ENCODE results near the gene LEF1. TPM values are rescaled to one million over a fixed set of nuclear protein-coding genes. Genes with fewer than 3 reads are reported as not detected.

Gene LEF1
- total RNA-seq, 2 donors from 2014 or later, result 22.4 to 26.8 TPM

- H3K27ac ChIP-seq, result no peak overlapping the region
Observed at GRCh38 chr4:108004646-108005045, 164.1 kb downstream of the LEF1 start.

DNA sequence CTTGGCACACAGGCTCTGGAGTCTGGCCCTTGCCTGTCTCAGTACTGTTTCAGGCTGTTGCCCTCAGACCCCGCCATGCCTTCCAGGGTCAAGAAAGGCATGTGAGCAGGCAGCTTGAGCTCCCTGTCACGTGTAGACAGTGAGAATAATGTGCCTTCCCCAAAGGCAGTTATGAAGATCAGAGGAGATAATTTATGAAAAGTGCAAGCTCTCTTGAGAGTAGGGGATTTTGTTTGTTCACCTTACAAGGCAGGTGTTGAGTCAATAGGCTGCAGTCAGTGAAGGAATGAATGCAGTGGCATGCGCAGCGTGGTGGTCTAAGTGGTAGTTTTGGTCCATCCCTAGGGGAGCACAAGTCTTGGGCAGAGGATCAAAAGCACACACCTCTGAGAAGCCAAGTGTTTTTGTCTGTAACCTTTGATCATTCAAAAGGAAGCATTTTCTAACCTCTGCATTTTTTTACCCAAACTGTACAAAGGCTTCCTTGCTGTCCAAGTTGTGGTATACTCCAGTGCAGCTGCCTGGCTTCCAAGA is 164.7 kb downstream of the LEF1 start:
- DNase-seq (ENCODE audit: low spot score), result no peak
- no peak overlapping the region for H3K4me3 ChIP-seq
- no peaks in the 10 kb centered on the region for H3K36me3 ChIP-seq
- no peak overlapping the region for H3K27ac ChIP-seq
- no peaks in the 10 kb centered on the region for H3K9me3 ChIP-seq
- TF ChIP-seq POLR2AphosphoS5 (IDR thresholded peaks at IDR 0.05), result no peak
- TF ChIP-seq, protein P1, sequence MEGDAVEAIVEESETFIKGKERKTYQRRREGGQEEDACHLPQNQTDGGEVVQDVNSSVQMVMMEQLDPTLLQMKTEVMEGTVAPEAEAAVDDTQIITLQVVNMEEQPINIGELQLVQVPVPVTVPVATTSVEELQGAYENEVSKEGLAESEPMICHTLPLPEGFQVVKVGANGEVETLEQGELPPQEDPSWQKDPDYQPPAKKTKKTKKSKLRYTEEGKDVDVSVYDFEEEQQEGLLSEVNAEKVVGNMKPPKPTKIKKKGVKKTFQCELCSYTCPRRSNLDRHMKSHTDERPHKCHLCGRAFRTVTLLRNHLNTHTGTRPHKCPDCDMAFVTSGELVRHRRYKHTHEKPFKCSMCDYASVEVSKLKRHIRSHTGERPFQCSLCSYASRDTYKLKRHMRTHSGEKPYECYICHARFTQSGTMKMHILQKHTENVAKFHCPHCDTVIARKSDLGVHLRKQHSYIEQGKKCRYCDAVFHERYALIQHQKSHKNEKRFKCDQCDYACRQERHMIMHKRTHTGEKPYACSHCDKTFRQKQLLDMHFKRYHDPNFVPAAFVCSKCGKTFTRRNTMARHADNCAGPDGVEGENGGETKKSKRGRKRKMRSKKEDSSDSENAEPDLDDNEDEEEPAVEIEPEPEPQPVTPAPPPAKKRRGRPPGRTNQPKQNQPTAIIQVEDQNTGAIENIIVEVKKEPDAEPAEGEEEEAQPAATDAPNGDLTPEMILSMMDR (IDR thresholded peaks at IDR 0.05), result no peak
- TF ChIP-seq POLR2A (IDR thresholded peaks at IDR 0.05), result no peak
- 63% methylated on average over 4 of the region's 4 CpGs for WGBS
- H3K27me3 ChIP-seq (replicated peaks; ENCODE audit: insufficient read depth), result no peaks in the 10 kb centered on the region
- intact Hi-C loops (cut with DNase I), result no loop called here
- no peaks in the 10 kb centered on the region for H3K4me1 ChIP-seq (replicated peaks)

More at GRCh38 chr4:108004646-108005045, 164.1 kb downstream of the LEF1 start:
- Histone ChIP-seq H3K4me3 (no peak overlapping the region), H3K9me3 (no peaks in the 10 kb centered on the region), H3K36me3 (no peaks in the 10 kb centered on the region), H3K27me3 (replicated peaks; ENCODE audit: insufficient read depth) (no peaks in the 10 kb centered on the region), H3K4me1 (replicated peaks) (no peaks in the 10 kb centered on the region)
- no peak for DNase-seq (ENCODE audit: low spot score)
- 71% methylated on average over 2 of the region's 2 CpGs for WGBS
- intact Hi-C loops (cut with DNase I), result no loop called here
- TF ChIP-seq POLR2AphosphoS5 (IDR thresholded peaks at IDR 0.05), result no peak
- TF ChIP-seq, protein P1 (IDR thresholded peaks at IDR 0.05), result no peak
- TF ChIP-seq POLR2A (IDR thresholded peaks at IDR 0.05), result no peak

DNA sequence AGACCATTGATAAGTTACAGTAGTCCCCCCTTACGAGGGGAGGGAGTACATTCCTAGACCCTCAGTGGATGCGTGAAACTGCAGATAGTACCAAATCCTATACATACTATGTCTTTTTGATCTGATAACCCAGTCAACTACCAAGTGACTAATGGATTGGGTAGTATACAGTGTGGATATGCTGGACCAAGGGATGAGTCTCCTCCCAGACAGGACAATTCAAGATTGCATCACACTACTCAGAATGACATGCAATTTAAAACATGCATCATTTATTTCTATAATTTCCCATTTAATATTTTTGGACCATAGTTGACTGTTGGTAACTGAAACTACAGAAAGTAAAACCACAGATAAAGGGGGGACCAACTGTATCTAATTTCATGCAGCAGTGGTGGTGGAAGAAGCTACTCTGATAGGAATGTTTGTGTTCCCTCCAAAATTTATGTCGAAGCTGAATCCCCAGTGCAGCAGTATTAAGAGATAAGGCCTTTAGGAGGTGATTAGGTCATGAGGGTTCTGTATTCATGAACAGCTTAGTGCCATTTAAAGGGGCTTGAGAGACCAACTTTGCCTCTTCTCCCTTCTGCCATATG is 167.1 kb downstream of the LEF1 start:
- WGBS, result 94% methylated on average over 3 of the region's 3 CpGs
- Histone ChIP-seq H3K36me3 (no peaks in the 10 kb centered on the region), H3K9me3 (no peaks in the 10 kb centered on the region), H3K27me3 (replicated peaks; ENCODE audit: insufficient read depth) (no peaks in the 10 kb centered on the region), H3K27ac (no peak overlapping the region), H3K4me1 (replicated peaks) (no peaks in the 10 kb centered on the region), H3K4me3 (no peak overlapping the region)
- TF ChIP-seq POLR2A (IDR thresholded peaks at IDR 0.05) (no peak), POLR2AphosphoS5 (IDR thresholded peaks at IDR 0.05) (no peak)
- TF ChIP-seq, protein P1 (IDR thresholded peaks at IDR 0.05), result no peak
- DNase-seq (ENCODE audit: low spot score), result no peak
- intact Hi-C loops (cut with DNase I), result no loop called here

GRCh38 chr4:107999932-108000539 is 168.7 kb downstream of the LEF1 start:
- no peaks in the 10 kb centered on the region for H3K9me3 ChIP-seq
- H3K27me3 ChIP-seq (replicated peaks; ENCODE audit: insufficient read depth), result no peaks in the 10 kb centered on the region
- WGBS, result 95% methylated on average over 2 of the region's 2 CpGs
- DNase-seq (ENCODE audit: low spot score), result no peak
- TF ChIP-seq POLR2A (IDR thresholded peaks at IDR 0.05), result no peak
- TF ChIP-seq POLR2AphosphoS5 (IDR thresholded peaks at IDR 0.05), result no peak
- TF ChIP-seq, protein P1 (IDR thresholded peaks at IDR 0.05), result no peak
- no peak overlapping the region for H3K4me3 ChIP-seq
- H3K4me1 ChIP-seq (replicated peaks), result no peaks in the 10 kb centered on the region
- H3K27ac ChIP-seq, result no peak overlapping the region
- no peaks in the 10 kb centered on the region for H3K36me3 ChIP-seq
- intact Hi-C loops (cut with DNase I), result loop anchor here (10.0 kb wide), 1 partner anchor 175 kb away; the partner anchor contains the start of gene SGMS2

Measured in prostate gland (tissue), 2 donors.